Measurements from ENCODE around the gene OSBPL1A.

The OSBPL1A gene

DNA sequence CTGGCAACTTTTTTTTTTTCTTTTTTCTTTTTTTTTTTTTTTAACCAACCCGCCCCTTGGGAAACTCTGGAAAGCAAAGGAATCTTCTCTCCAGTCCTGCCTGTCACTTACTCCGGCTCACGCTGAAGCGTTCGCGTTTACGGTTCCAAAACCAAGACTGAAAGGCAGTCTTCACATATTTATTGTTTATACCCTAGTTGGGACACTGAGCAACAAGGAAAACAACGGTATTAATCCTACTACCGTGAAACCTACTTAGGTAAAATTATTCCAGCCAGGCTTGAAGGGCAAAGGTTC is 125.4 kb downstream of the OSBPL1A start:
- no peaks in the 10 kb centered on the region for H3K36me3 Mint-ChIP-seq (ENCODE audit: low read depth)
- H3K4me3 Mint-ChIP-seq: peak overlapping the region; percentile 72
- H3K4me1 Mint-ChIP-seq (ENCODE audit: low read depth): peaks cover 5% of the 10 kb centered on the region
- H3K27me3 Mint-ChIP-seq: peaks cover 45% of the 10 kb centered on the region
- H3K9me3 Mint-ChIP-seq: no peaks in the 10 kb centered on the region
- H3K27ac Mint-ChIP-seq: no peak overlapping the region

GRCh38 chr18:24271381-24272228 is 126.0 kb downstream of the OSBPL1A start:
- Mint-ChIP-seq H3K4me3 (peak overlapping the region; percentile 72), H3K9me3 (no peaks in the 10 kb centered on the region), H3K27ac (no peak overlapping the region), H3K27me3 (peaks cover 45% of the 10 kb centered on the region), H3K4me1 (ENCODE audit: low read depth) (peaks cover 5% of the 10 kb centered on the region), H3K36me3 (ENCODE audit: low read depth) (no peaks in the 10 kb centered on the region)

- H3K36me3 Mint-ChIP-seq (ENCODE audit: low read depth): no peaks in the 10 kb centered on the region
- H3K27me3 Mint-ChIP-seq: peaks cover 45% of the 10 kb centered on the region
- H3K4me3 Mint-ChIP-seq: no peak overlapping the region
- no peak overlapping the region for H3K27ac Mint-ChIP-seq
- peaks cover 5% of the 10 kb centered on the region for H3K4me1 Mint-ChIP-seq (ENCODE audit: low read depth)
- H3K9me3 Mint-ChIP-seq: no peaks in the 10 kb centered on the region
These were observed 126.7 kb downstream of the OSBPL1A start for GRCh38 chr18:24270937-24271380.

GRCh38 chr18:24270358-24270936 is 127.2 kb downstream of the OSBPL1A start:
- H3K4me3 Mint-ChIP-seq: no peak overlapping the region
- no peak overlapping the region for H3K27ac Mint-ChIP-seq
- H3K9me3 Mint-ChIP-seq: no peaks in the 10 kb centered on the region
- peaks cover 5% of the 10 kb centered on the region for H3K4me1 Mint-ChIP-seq (ENCODE audit: low read depth)
- H3K27me3 Mint-ChIP-seq: peaks cover 45% of the 10 kb centered on the region
- H3K36me3 Mint-ChIP-seq (ENCODE audit: low read depth): no peaks in the 10 kb centered on the region

DNA sequence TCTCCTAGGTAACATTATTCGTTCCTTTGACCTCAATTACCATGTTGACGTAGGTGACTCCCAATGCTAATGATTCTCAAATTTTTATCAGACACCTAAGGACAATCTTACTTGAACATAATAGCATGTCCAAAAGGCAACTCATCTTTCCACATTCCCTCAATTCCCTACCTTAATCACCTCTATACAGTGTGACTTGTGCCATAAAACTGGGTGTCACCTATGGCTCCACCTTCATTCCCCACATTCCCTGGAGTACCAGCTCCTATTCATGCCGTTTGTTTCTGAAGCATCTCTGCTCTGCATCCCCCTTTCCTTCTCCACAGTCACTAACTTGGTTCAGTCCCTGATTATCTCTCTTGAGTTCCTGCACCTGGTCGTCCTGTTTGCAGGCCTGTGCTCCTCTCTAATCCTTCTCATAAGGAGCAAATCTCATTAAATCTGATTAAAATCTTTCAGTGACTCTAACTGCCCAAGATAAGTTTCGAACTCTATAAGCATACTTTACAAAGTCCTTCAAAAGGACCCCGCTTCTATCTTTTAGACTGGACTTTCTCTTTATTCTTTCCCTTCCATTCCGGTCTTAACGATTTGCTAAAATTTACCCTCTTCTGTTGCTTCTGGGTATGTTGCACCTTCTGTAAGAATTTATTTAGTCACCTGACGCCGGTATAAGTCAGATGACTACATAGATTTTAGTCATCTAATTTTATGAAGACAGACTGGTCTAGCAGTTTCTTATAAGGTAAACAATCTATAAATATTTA is 128.7 kb downstream of the OSBPL1A start:
- Mint-ChIP-seq H3K4me1 (ENCODE audit: low read depth) (peaks cover 5% of the 10 kb centered on the region), H3K4me3 (no peak overlapping the region), H3K27ac (no peak overlapping the region), H3K9me3 (no peaks in the 10 kb centered on the region), H3K27me3 (peaks cover 40% of the 10 kb centered on the region), H3K36me3 (ENCODE audit: low read depth) (no peaks in the 10 kb centered on the region)

GRCh38 chr18:24267878-24268277 is 129.7 kb downstream of the OSBPL1A start:
- H3K4me3 Mint-ChIP-seq: no peak overlapping the region
- H3K27me3 Mint-ChIP-seq: peaks cover 30% of the 10 kb centered on the region
- H3K27ac Mint-ChIP-seq: no peak overlapping the region
- H3K4me1 Mint-ChIP-seq (ENCODE audit: low read depth): peaks cover 5% of the 10 kb centered on the region
- no peaks in the 10 kb centered on the region for H3K9me3 Mint-ChIP-seq
- no peaks in the 10 kb centered on the region for H3K36me3 Mint-ChIP-seq (ENCODE audit: low read depth)

GRCh38 chr18:24266131-24266530 is 131.5 kb downstream of the OSBPL1A start:
- Mint-ChIP-seq H3K27ac (no peak overlapping the region), H3K27me3 (peaks cover 20% of the 10 kb centered on the region), H3K4me1 (ENCODE audit: low read depth) (no peaks in the 10 kb centered on the region), H3K36me3 (ENCODE audit: low read depth) (no peaks in the 10 kb centered on the region), H3K9me3 (no peaks in the 10 kb centered on the region), H3K4me3 (no peak overlapping the region)

GRCh38 chr18:24265502-24266064 is 132.0 kb downstream of the OSBPL1A start:
- Mint-ChIP-seq H3K4me3 (no peak overlapping the region), H3K36me3 (ENCODE audit: low read depth) (no peaks in the 10 kb centered on the region), H3K9me3 (no peaks in the 10 kb centered on the region), H3K27me3 (peaks cover 14% of the 10 kb centered on the region), H3K4me1 (ENCODE audit: low read depth) (no peaks in the 10 kb centered on the region), H3K27ac (no peak overlapping the region)

- no peaks in the 10 kb centered on the region for H3K9me3 Mint-ChIP-seq
These were observed 134.6 kb downstream of the OSBPL1A start for GRCh38 chr18:24263050-24263449.

DNA sequence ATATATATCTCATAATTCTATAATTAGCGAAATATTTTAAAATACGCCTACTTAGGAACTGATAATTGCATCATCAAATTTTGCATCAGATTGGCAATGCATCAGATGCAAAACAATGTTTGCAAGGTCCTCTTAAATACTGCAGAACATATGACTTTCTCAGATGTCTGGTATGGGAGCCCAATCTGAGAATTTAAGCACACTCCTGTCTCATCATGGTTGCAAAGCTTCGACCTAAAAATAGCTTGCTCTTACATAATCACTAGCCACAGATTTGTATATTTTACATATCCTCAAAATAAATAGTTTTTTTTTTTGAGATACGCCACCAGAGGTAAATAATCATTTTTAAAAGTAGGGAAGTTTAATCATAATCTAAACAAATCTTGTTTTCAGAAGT is 135.5 kb downstream of the OSBPL1A start:
- Mint-ChIP-seq H3K4me1 (ENCODE audit: low read depth) (no peaks in the 10 kb centered on the region), H3K4me3 (no peak overlapping the region), H3K36me3 (ENCODE audit: low read depth) (no peaks in the 10 kb centered on the region), H3K27ac (no peak overlapping the region), H3K9me3 (no peaks in the 10 kb centered on the region), H3K27me3 (no peaks in the 10 kb centered on the region)

More at GRCh38 chr18:24263050-24263449, 134.6 kb downstream of the OSBPL1A start:
- Mint-ChIP-seq H3K27me3 (no peaks in the 10 kb centered on the region), H3K4me1 (ENCODE audit: low read depth) (no peaks in the 10 kb centered on the region), H3K27ac (no peak overlapping the region), H3K4me3 (no peak overlapping the region), H3K36me3 (ENCODE audit: low read depth) (no peaks in the 10 kb centered on the region)

- Mint-ChIP-seq H3K4me3 (no peak overlapping the region), H3K4me1 (ENCODE audit: low read depth) (no peaks in the 10 kb centered on the region), H3K36me3 (ENCODE audit: low read depth) (no peaks in the 10 kb centered on the region), H3K9me3 (no peaks in the 10 kb centered on the region), H3K27me3 (no peaks in the 10 kb centered on the region), H3K27ac (no peak overlapping the region)
These were observed 137.6 kb downstream of the OSBPL1A start for GRCh38 chr18:24259869-24260641.

GRCh38 chr18:24254071-24254470 is 143.6 kb downstream of the OSBPL1A start:
- Mint-ChIP-seq H3K36me3 (ENCODE audit: low read depth) (no peaks in the 10 kb centered on the region), H3K4me1 (ENCODE audit: low read depth) (no peaks in the 10 kb centered on the region), H3K27ac (no peak overlapping the region), H3K27me3 (peaks cover 4% of the 10 kb centered on the region), H3K4me3 (no peak overlapping the region), H3K9me3 (no peaks in the 10 kb centered on the region)

DNA sequence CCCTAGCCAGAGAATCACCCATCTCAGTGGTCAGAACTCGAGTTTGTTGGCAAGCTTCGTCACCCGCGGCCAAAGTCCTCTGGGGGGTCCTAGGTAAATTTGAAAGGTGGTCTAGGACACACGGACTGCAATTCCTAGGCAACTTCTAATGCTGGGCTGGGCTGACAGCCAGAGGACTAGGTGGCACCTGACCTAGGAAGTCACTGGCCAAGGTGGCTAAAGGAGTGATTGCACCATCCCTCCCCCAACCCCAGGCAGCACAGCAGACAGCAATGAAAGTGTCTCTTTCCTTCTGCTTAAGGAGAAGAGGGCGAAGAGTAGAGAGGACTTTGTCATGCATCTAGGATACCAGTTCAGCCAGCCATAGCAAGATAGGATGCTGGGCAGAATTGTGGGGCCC is 147.9 kb downstream of the OSBPL1A start:
- Mint-ChIP-seq H3K36me3 (ENCODE audit: low read depth) (no peaks in the 10 kb centered on the region), H3K4me3 (no peak overlapping the region), H3K27ac (no peak overlapping the region), H3K4me1 (ENCODE audit: low read depth) (no peaks in the 10 kb centered on the region), H3K9me3 (no peaks in the 10 kb centered on the region), H3K27me3 (peaks cover 3% of the 10 kb centered on the region)

DNA sequence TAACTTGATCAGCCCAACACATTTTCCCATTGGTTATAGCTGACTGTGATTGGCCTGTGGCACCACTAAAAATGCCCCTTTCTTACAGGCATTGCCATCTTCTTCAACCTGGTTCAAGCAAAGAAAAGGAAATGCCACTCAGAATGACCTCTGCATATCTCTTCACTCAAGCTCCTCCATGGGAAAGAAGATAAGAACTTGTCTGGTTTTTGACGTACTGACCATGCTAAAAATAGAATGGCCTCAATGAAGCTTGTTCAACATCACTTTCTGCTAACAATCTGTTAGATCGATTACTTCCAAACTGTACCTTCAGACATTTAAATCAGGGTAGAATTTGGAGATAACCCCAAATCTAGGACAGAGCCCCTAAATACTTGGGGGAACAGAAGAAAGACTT is 149.3 kb downstream of the OSBPL1A start:
- Mint-ChIP-seq H3K4me1 (ENCODE audit: low read depth) (no peaks in the 10 kb centered on the region), H3K27me3 (no peaks in the 10 kb centered on the region), H3K9me3 (no peaks in the 10 kb centered on the region), H3K27ac (no peak overlapping the region), H3K36me3 (ENCODE audit: low read depth) (no peaks in the 10 kb centered on the region), H3K4me3 (no peak overlapping the region)

Measured in stimulated activated naive CD8-positive, alpha-beta T cell treated with anti-CD3 and anti-CD28 coated beads, Interleukin-15, Interleukin-2, amounts not matched to agents 100 ng/mL and 50 ng/mL, for 24 hours (primary cell).